Measurements from ENCODE around the gene PTGS1. TPM values are rescaled to one million over a fixed set of nuclear protein-coding genes. Genes with fewer than 3 reads are reported as not detected.

Gene PTGS1
- total RNA-seq, 1 donor from 2014 or later = 2.2 TPM

DNA sequence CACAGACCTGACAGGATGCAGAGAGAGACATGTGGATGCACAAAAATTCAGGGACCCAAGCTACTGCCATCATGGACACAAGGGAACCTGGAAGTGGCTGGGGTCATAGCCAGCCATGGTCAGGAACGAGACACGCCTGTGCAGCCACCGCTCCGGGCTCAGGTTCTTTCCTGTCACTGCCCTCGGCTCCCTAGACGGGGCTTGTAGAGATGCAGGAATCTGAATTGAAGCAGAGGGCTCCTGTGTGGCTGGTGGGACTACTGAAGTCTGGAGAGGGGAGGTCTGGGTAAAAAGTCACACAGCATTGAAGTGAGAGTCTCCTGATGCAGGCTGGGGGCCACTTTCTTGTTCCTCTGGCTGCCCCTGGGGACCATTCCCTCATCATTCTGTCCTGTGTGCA lies 32.3 kb upstream of the PTGS1 start:
- H3K9ac ChIP-seq = no peak overlapping the region
- Mint-ChIP-seq H3K4me1 (peaks cover 30% of the 10 kb centered on the region), H3K9me3 (no peaks in the 10 kb centered on the region), H3K36me3 (no peaks in the 10 kb centered on the region), H3K27me3 (ENCODE audit: insufficient read depth, low read depth) (peaks cover 2% of the 10 kb centered on the region), H3K4me3 (no peak overlapping the region), H3K27ac (no peak overlapping the region)
- H3K36me3 ChIP-seq = no peaks in the 10 kb centered on the region
- no peak overlapping the region for H3K27ac ChIP-seq
- H3K9me3 ChIP-seq (ENCODE audit: low read depth) = no peaks in the 10 kb centered on the region
- H2AFZ ChIP-seq (replicated peaks) = no peak overlapping the region
- H4K20me1 ChIP-seq (ENCODE audit: low read depth) = no peaks in the 10 kb centered on the region
- TF ChIP-seq, protein P1, sequence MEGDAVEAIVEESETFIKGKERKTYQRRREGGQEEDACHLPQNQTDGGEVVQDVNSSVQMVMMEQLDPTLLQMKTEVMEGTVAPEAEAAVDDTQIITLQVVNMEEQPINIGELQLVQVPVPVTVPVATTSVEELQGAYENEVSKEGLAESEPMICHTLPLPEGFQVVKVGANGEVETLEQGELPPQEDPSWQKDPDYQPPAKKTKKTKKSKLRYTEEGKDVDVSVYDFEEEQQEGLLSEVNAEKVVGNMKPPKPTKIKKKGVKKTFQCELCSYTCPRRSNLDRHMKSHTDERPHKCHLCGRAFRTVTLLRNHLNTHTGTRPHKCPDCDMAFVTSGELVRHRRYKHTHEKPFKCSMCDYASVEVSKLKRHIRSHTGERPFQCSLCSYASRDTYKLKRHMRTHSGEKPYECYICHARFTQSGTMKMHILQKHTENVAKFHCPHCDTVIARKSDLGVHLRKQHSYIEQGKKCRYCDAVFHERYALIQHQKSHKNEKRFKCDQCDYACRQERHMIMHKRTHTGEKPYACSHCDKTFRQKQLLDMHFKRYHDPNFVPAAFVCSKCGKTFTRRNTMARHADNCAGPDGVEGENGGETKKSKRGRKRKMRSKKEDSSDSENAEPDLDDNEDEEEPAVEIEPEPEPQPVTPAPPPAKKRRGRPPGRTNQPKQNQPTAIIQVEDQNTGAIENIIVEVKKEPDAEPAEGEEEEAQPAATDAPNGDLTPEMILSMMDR (IDR thresholded peaks at IDR 0.05) = no peak
- TF ChIP-seq EZH2phosphoT487 (IDR thresholded peaks at IDR 0.05) = no peak
- TF ChIP-seq EZH2 (IDR thresholded peaks at IDR 0.05) = no peak
- DNase-seq (ENCODE audit: low spot score) = no peak
- H3K4me3 ChIP-seq = no peak overlapping the region
- H3K4me1 ChIP-seq = peaks cover 29% of the 10 kb centered on the region
- peaks cover 7% of the 10 kb centered on the region for H3F3A ChIP-seq (ENCODE audit: low read depth)
- peaks cover 5% of the 10 kb centered on the region for H3K27me3 ChIP-seq
- no peak overlapping the region for H3K4me2 ChIP-seq
- no peaks in the 10 kb centered on the region for H3K79me2 ChIP-seq (ENCODE audit: low read depth)

DNA sequence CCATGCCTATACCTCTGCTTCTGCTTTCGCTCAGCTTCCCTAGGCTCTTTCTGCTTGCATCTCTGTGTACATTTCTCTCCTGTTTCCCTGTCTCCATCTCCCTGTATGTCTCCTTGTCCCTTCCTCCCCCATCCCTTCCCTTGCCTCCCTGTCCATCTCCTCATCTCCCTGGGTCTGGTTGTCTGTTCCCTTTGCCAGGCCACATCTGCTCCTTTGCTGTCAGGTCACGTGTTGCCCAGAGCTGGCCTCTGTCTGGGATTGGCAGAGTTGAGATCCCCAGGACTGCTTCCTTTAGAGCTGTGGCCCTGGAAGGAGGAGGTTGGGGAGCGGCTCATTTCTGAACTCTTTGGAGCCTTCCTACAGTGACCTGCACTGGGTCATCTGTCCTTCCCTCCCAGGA lies 31.8 kb upstream of the PTGS1 start:
- H3K4me1 ChIP-seq = peaks cover 29% of the 10 kb centered on the region
- peaks cover 30% of the 10 kb centered on the region for H3K4me1 Mint-ChIP-seq
- H3K4me3 ChIP-seq = no peak overlapping the region
- H3K9me3 ChIP-seq (ENCODE audit: low read depth) = no peaks in the 10 kb centered on the region
- no peaks in the 10 kb centered on the region for H3K9me3 Mint-ChIP-seq
- H3K9ac ChIP-seq = no peak overlapping the region
- no peak for DNase-seq (ENCODE audit: low spot score)
- no peak overlapping the region for H2AFZ ChIP-seq (replicated peaks)
- no peaks in the 10 kb centered on the region for H4K20me1 ChIP-seq (ENCODE audit: low read depth)
- no peaks in the 10 kb centered on the region for H3K79me2 ChIP-seq (ENCODE audit: low read depth)
- H3K36me3 ChIP-seq = no peaks in the 10 kb centered on the region
- H3K27ac ChIP-seq = no peak overlapping the region
- peaks cover 2% of the 10 kb centered on the region for H3K27me3 Mint-ChIP-seq (ENCODE audit: insufficient read depth, low read depth)
- TF ChIP-seq, protein P1 (IDR thresholded peaks at IDR 0.05) = no peak
- TF ChIP-seq EZH2 (IDR thresholded peaks at IDR 0.05) = no peak
- no peak overlapping the region for H3K4me3 Mint-ChIP-seq
- H3K36me3 Mint-ChIP-seq = no peaks in the 10 kb centered on the region
- no peak overlapping the region for H3K27ac Mint-ChIP-seq
- no peak overlapping the region for H3K4me2 ChIP-seq
- peaks cover 5% of the 10 kb centered on the region for H3K27me3 ChIP-seq
- peaks cover 7% of the 10 kb centered on the region for H3F3A ChIP-seq (ENCODE audit: low read depth)

DNA sequence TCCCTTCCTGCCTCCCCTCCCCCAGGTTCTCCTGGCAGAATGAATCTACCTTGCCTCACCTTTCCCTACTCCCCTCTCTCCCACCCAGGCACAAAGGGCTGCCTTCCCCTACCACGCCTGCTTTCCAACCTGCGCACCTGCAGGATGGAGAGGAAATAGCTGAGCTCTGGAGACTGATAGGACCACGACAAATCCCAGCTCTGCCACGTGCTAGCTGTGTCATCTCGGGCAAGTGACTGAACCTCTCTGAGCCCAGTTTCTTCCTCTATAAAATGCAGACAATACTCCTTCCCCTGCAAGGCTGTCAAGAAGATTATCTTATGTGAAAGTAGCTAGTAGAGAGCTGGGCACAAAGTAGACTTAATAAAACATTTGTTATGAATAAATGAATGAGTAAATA lies 31.2 kb upstream of the PTGS1 start:
- Histone ChIP-seq H3K4me3 (no peak overlapping the region), H3F3A (ENCODE audit: low read depth) (peaks cover 7% of the 10 kb centered on the region), H3K4me1 (peaks cover 29% of the 10 kb centered on the region), H3K36me3 (no peaks in the 10 kb centered on the region), H3K79me2 (ENCODE audit: low read depth) (no peaks in the 10 kb centered on the region), H4K20me1 (ENCODE audit: low read depth) (no peaks in the 10 kb centered on the region), H3K9ac (no peak overlapping the region), H3K27me3 (peaks cover 5% of the 10 kb centered on the region), H3K4me2 (no peak overlapping the region), H3K27ac (no peak overlapping the region), H3K9me3 (ENCODE audit: low read depth) (no peaks in the 10 kb centered on the region), H2AFZ (replicated peaks) (no peak overlapping the region)
- no peaks in the 10 kb centered on the region for H3K36me3 Mint-ChIP-seq
- H3K4me1 Mint-ChIP-seq = peaks cover 30% of the 10 kb centered on the region
- TF ChIP-seq, protein P1 (IDR thresholded peaks at IDR 0.05) = no peak
- TF ChIP-seq EZH2phosphoT487 (IDR thresholded peaks at IDR 0.05) = no peak
- TF ChIP-seq EZH2 (IDR thresholded peaks at IDR 0.05) = no peak
- no peaks in the 10 kb centered on the region for H3K9me3 Mint-ChIP-seq
- H3K27me3 Mint-ChIP-seq (ENCODE audit: insufficient read depth, low read depth) = peaks cover 4% of the 10 kb centered on the region
- no peak overlapping the region for H3K4me3 Mint-ChIP-seq
- DNase-seq (ENCODE audit: low spot score) = no peak
- no peak overlapping the region for H3K27ac Mint-ChIP-seq

Measured in neural progenitor cell (in vitro differentiated cells).